ENCODE results near the gene SHD.

Gene SHD

GRCh38 chr19:4246767-4247593 lies 32.1 kb upstream of the SHD start, which contains the start of gene YJU2:
Gene YJU2 (plus strand): TSS chr19:4247080. CDS start chr19:4247147, 67 bp downstream.
- peak within 1 kb of the TSS; percentile 88 for H3K27ac ChIP-seq (ENCODE audit: low read depth, low read length, poor library complexity, severe bottlenecking)
- H3K27me3 ChIP-seq (ENCODE audit: insufficient read depth, low read length): no peaks in the 10 kb centered on the region; the same call in 1 of the 2 replicates
- peaks cover 6% of the 10 kb centered on the region; the same call in 1 of the 2 replicates for H3K79me2 ChIP-seq (ENCODE audit: insufficient read depth, low read length)
- H3F3A ChIP-seq (ENCODE audit: insufficient read depth, low read length): no peaks in the 10 kb centered on the region
- no peaks in the 10 kb centered on the region for H3K9me2 ChIP-seq (ENCODE audit: low read depth, low read length)
- no peaks in the 10 kb centered on the region for H3K9me3 ChIP-seq (ENCODE audit: low read length)
- H4K20me1 ChIP-seq (ENCODE audit: insufficient read depth, low read length): no peaks in the 10 kb centered on the region
- TF ChIP-seq CTCF (IDR thresholded peaks at IDR 0.05; ENCODE audit: low read length) (peak; percentile 82), EZH2 (IDR thresholded peaks at IDR 0.05; ENCODE audit: borderline replicate concordance, low read length) (no peak)
- H3K9ac ChIP-seq (ENCODE audit: low read length): peak within 1 kb of the TSS; percentile 75
- peak within 1 kb of the TSS; percentile 74 for H3K4me3 ChIP-seq (ENCODE audit: low read depth, low read length, poor library complexity, severe bottlenecking)
- peaks cover 14% of the 10 kb centered on the region for H3K4me1 ChIP-seq (ENCODE audit: insufficient read depth, low read length, severe bottlenecking)
- peak within 1 kb of the TSS; percentile 94; the same call in 1 of the 2 replicates for H2AFZ ChIP-seq (ENCODE audit: low read length)
- H3K36me3 ChIP-seq (ENCODE audit: insufficient read depth, low read length): peaks cover 33% of the 10 kb centered on the region
- H3K4me2 ChIP-seq (ENCODE audit: low read length): peak within 1 kb of the TSS; percentile 93

- no peaks in the 10 kb centered on the region for H3K79me2 ChIP-seq (ENCODE audit: insufficient read depth, low read length)
- H3K4me3 ChIP-seq (ENCODE audit: low read depth, low read length, poor library complexity, severe bottlenecking): no peak overlapping the region
- TF ChIP-seq CTCF (IDR thresholded peaks at IDR 0.05; ENCODE audit: low read length): peak; percentile 31; the same call in 1 of the 2 replicates
- TF ChIP-seq EZH2 (IDR thresholded peaks at IDR 0.05; ENCODE audit: borderline replicate concordance, low read length): no peak
- no peak overlapping the region for H3K9ac ChIP-seq (ENCODE audit: low read length)
- no peak overlapping the region for H3K4me2 ChIP-seq (ENCODE audit: low read length)
- no peaks in the 10 kb centered on the region for H3K9me3 ChIP-seq (ENCODE audit: low read length)
- H4K20me1 ChIP-seq (ENCODE audit: insufficient read depth, low read length): no peaks in the 10 kb centered on the region
- no peaks in the 10 kb centered on the region for H3K4me1 ChIP-seq (ENCODE audit: insufficient read depth, low read length, severe bottlenecking)
- H3F3A ChIP-seq (ENCODE audit: insufficient read depth, low read length): no peaks in the 10 kb centered on the region
- no peaks in the 10 kb centered on the region for H3K9me2 ChIP-seq (ENCODE audit: low read depth, low read length)
- H3K27me3 ChIP-seq (ENCODE audit: insufficient read depth, low read length): no peaks in the 10 kb centered on the region
- peaks cover 68% of the 10 kb centered on the region for H3K36me3 ChIP-seq (ENCODE audit: insufficient read depth, low read length)
- H2AFZ ChIP-seq (ENCODE audit: low read length): no peak overlapping the region
- no peak overlapping the region for H3K27ac ChIP-seq (ENCODE audit: low read depth, low read length, poor library complexity, severe bottlenecking)
These were observed 22.5 kb upstream of the SHD start for GRCh38 chr19:4256563-4256962.

GRCh38 chr19:4257025-4257424 lies 22.0 kb upstream of the SHD start:
- TF ChIP-seq CTCF (IDR thresholded peaks at IDR 0.05; ENCODE audit: low read length) (no peak), EZH2 (IDR thresholded peaks at IDR 0.05; ENCODE audit: borderline replicate concordance, low read length) (no peak)
- H3K4me3 ChIP-seq (ENCODE audit: low read depth, low read length, poor library complexity, severe bottlenecking): no peak overlapping the region
- H3K27ac ChIP-seq (ENCODE audit: low read depth, low read length, poor library complexity, severe bottlenecking): no peak overlapping the region
- H3K9me2 ChIP-seq (ENCODE audit: low read depth, low read length): no peaks in the 10 kb centered on the region
- H3K9ac ChIP-seq (ENCODE audit: low read length): no peak overlapping the region
- no peaks in the 10 kb centered on the region for H3K79me2 ChIP-seq (ENCODE audit: insufficient read depth, low read length)
- H4K20me1 ChIP-seq (ENCODE audit: insufficient read depth, low read length): no peaks in the 10 kb centered on the region
- no peaks in the 10 kb centered on the region for H3F3A ChIP-seq (ENCODE audit: insufficient read depth, low read length)
- no peaks in the 10 kb centered on the region for H3K4me1 ChIP-seq (ENCODE audit: insufficient read depth, low read length, severe bottlenecking)
- H2AFZ ChIP-seq (ENCODE audit: low read length): no peak overlapping the region
- no peaks in the 10 kb centered on the region for H3K9me3 ChIP-seq (ENCODE audit: low read length)
- H3K36me3 ChIP-seq (ENCODE audit: insufficient read depth, low read length): peaks cover 63% of the 10 kb centered on the region
- no peak overlapping the region for H3K4me2 ChIP-seq (ENCODE audit: low read length)
- H3K27me3 ChIP-seq (ENCODE audit: insufficient read depth, low read length): no peaks in the 10 kb centered on the region
